Measurements from ENCODE around the gene C15orf39. TPM values are rescaled to one million over a fixed set of nuclear protein-coding genes. Genes with fewer than 3 reads are reported as not detected.

The C15orf39 gene
- total RNA-seq, 3 donors from 2014 or later = 7.7 to 17.4 (median 11.5) TPM

- DNase-seq (ENCODE audit: low spot score in 2 of 2) = no peak
- Histone ChIP-seq H3K9me3 (no peaks in the 10 kb centered on the region), H3K27me3 (no peaks in the 10 kb centered on the region), H3K4me1 (peaks cover 22 to 33% of the 10 kb centered on the region in 2 donors), H3K4me3 (peak overlapping the region; percentile 35 to 60 (median 46)), H3K27ac (peak overlapping the region; percentile 87), H3K36me3 (no peaks in the 10 kb centered on the region)
- TF ChIP-seq POLR2AphosphoS5 (IDR thresholded peaks at IDR 0.05) = no peak
- no peak for TF ChIP-seq POLR2A (IDR thresholded peaks at IDR 0.05)
- TF ChIP-seq CTCF (IDR thresholded peaks at IDR 0.05) = no peak
- intact Hi-C loops (cut with DNase I; ENCODE audit: low total_unique reads) = no loop called here
Measured at GRCh38 chr15:75178171-75178937, 23.3 kb upstream of the C15orf39 start.

GRCh38 chr15:75178938-75179745 is 22.5 kb upstream of the C15orf39 start:
- Histone ChIP-seq H3K27ac (peak overlapping the region; percentile 87), H3K36me3 (no peaks in the 10 kb centered on the region), H3K4me3 (peak overlapping the region; percentile 35 to 60 (median 46)), H3K4me1 (peaks cover 22 to 33% of the 10 kb centered on the region in 2 donors), H3K9me3 (no peaks in the 10 kb centered on the region), H3K27me3 (no peaks in the 10 kb centered on the region)
- TF ChIP-seq POLR2AphosphoS5 (IDR thresholded peaks at IDR 0.05) (no peak), POLR2A (IDR thresholded peaks at IDR 0.05) (no peak)
- intact Hi-C loops (cut with DNase I; ENCODE audit: low total_unique reads) = no loop called here
- DNase-seq (ENCODE audit: low spot score in 2 of 2) = no peak

- H3K36me3 ChIP-seq = no peaks in the 10 kb centered on the region
- no peaks in the 10 kb centered on the region for H3K27me3 ChIP-seq
- H3K4me3 ChIP-seq = no peak overlapping the region
- H3K9me3 ChIP-seq = no peaks in the 10 kb centered on the region
- no peak for DNase-seq (ENCODE audit: low spot score in 2 of 2)
- intact Hi-C loops (cut with DNase I; ENCODE audit: low total_unique reads) = no loop called here
- TF ChIP-seq CTCF (IDR thresholded peaks at IDR 0.05) (no peak), POLR2A (IDR thresholded peaks at IDR 0.05) (no peak), POLR2AphosphoS5 (IDR thresholded peaks at IDR 0.05) (no peak)
- peaks cover 22 to 33% of the 10 kb centered on the region in 2 donors for H3K4me1 ChIP-seq
- H3K27ac ChIP-seq = peak overlapping the region; percentile 87
Measured at GRCh38 chr15:75179746-75180140, 21.9 kb upstream of the C15orf39 start.

- H3K27me3 ChIP-seq = no peaks in the 10 kb centered on the region
- H3K4me1 ChIP-seq = peaks cover 21 to 26% of the 10 kb centered on the region in 2 donors
- H3K36me3 ChIP-seq = no peaks in the 10 kb centered on the region
- H3K9me3 ChIP-seq = no peaks in the 10 kb centered on the region
- H3K4me3 ChIP-seq = no peak overlapping the region
- TF ChIP-seq CTCF (IDR thresholded peaks at IDR 0.05) = no peak
- no peak for TF ChIP-seq POLR2AphosphoS5 (IDR thresholded peaks at IDR 0.05)
- no peak for TF ChIP-seq POLR2A (IDR thresholded peaks at IDR 0.05)
- H3K27ac ChIP-seq = peak overlapping the region in 1 of 2 donors; percentile 43
- DNase-seq (ENCODE audit: low spot score in 2 of 2) = no peak
- intact Hi-C loops (cut with DNase I; ENCODE audit: low total_unique reads) = no loop called here
Measured at GRCh38 chr15:75181780-75182179, 19.9 kb upstream of the C15orf39 start.

GRCh38 chr15:75182187-75183131 is 19.2 kb upstream of the C15orf39 start:
- no peaks in the 10 kb centered on the region for H3K9me3 ChIP-seq
- intact Hi-C loops (cut with DNase I; ENCODE audit: low total_unique reads) = no loop called here
- TF ChIP-seq POLR2AphosphoS5 (IDR thresholded peaks at IDR 0.05) = no peak
- TF ChIP-seq POLR2A (IDR thresholded peaks at IDR 0.05) = no peak
- TF ChIP-seq CTCF (IDR thresholded peaks at IDR 0.05) = no peak
- DNase-seq (ENCODE audit: low spot score in 2 of 2) = no peak
- no peak overlapping the region for H3K4me3 ChIP-seq
- H3K27ac ChIP-seq = peak overlapping the region in 1 of 2 donors; percentile 85
- H3K4me1 ChIP-seq = peaks cover 15 to 20% of the 10 kb centered on the region in 2 donors
- no peaks in the 10 kb centered on the region for H3K27me3 ChIP-seq
- H3K36me3 ChIP-seq = no peaks in the 10 kb centered on the region

Measured in breast epithelium (tissue), 4 donors.